Measurements from ENCODE around the gene WDR37. TPM values are rescaled to one million over a fixed set of nuclear protein-coding genes. Genes with fewer than 3 reads are reported as not detected.
A peak's percentile ranks its signal among the peaks of the same experiment; 100 is the strongest.

WDR37 gene
- total and polyA plus RNA-seq, 2 donors from 2014 or later = 6.0 to 23.5 TPM

DNA sequence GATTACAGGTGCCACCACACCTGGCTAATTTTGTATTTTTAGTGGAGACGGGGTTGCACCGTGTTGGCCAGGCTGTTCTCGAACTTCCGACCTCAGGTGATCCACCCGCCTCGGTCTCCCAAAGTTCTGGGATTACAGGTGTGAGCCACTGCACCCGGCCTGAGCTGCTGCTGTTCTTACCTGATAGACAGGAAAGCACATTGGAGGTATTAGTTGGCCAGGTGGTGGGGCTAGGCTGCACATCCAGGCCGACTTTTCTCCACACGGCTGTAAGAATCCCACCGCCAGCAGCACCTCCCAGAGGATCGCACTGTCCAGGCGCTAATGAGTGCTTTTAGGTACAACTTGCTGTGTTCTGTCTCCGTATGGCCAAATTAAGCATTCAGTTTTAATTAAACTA, 112.6 kb downstream of the WDR37 start:
- Histone ChIP-seq H3K9me3 (ENCODE audit: control insufficient read depth in 2 of 3, insufficient read depth in 1 of 3, low read length in 3 of 3) (no peaks in the 10 kb centered on the region), H3K9ac (ENCODE audit: low read length in 3 of 3) (no peak overlapping the region), H3K36me3 (ENCODE audit: control insufficient read depth in 2 of 3, insufficient read depth in 3 of 3, low read length in 3 of 3) (no peaks in the 10 kb centered on the region), H3K27ac (ENCODE audit: low read depth in 2 of 2, low read length in 2 of 2) (no peak overlapping the region), H3K27me3 (ENCODE audit: control insufficient read depth, insufficient read depth, low read length) (no peaks in the 10 kb centered on the region), H3K4me1 (ENCODE audit: control insufficient read depth in 2 of 3, insufficient read depth in 2 of 3, low read depth in 1 of 3, low read length in 3 of 3) (no peaks in the 10 kb centered on the region), H3K4me3 (ENCODE audit: low read length in 3 of 3) (no peak overlapping the region)
- DNase-seq (peak in 1 of 5 donors; percentile 15), FAIRE-seq (no peak)
- TF ChIP-seq, protein P1, sequence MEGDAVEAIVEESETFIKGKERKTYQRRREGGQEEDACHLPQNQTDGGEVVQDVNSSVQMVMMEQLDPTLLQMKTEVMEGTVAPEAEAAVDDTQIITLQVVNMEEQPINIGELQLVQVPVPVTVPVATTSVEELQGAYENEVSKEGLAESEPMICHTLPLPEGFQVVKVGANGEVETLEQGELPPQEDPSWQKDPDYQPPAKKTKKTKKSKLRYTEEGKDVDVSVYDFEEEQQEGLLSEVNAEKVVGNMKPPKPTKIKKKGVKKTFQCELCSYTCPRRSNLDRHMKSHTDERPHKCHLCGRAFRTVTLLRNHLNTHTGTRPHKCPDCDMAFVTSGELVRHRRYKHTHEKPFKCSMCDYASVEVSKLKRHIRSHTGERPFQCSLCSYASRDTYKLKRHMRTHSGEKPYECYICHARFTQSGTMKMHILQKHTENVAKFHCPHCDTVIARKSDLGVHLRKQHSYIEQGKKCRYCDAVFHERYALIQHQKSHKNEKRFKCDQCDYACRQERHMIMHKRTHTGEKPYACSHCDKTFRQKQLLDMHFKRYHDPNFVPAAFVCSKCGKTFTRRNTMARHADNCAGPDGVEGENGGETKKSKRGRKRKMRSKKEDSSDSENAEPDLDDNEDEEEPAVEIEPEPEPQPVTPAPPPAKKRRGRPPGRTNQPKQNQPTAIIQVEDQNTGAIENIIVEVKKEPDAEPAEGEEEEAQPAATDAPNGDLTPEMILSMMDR (IDR thresholded peaks at IDR 0.05; ENCODE audit: borderline replicate concordance, extremely low read depth, insufficient read depth) = no peak
- intact Hi-C loops (cut with DNase I) = no loop called here

GRCh38 chr10:1169186-1169885, 113.2 kb downstream of the WDR37 start:
- no peaks in the 10 kb centered on the region for H3K9me3 ChIP-seq (ENCODE audit: control insufficient read depth in 2 of 3, insufficient read depth in 1 of 3, low read length in 3 of 3)
- H3K36me3 ChIP-seq (ENCODE audit: control insufficient read depth in 2 of 3, insufficient read depth in 3 of 3, low read length in 3 of 3) = no peaks in the 10 kb centered on the region
- H3K27me3 ChIP-seq (ENCODE audit: control insufficient read depth, insufficient read depth, low read length) = no peaks in the 10 kb centered on the region
- TF ChIP-seq, protein P1 (IDR thresholded peaks at IDR 0.05; ENCODE audit: borderline replicate concordance, extremely low read depth, insufficient read depth) = no peak
- intact Hi-C loops (cut with DNase I) = no loop called here
- no peak overlapping the region for H3K4me3 ChIP-seq (ENCODE audit: low read length in 3 of 3)
- peak in 1 of 5 donors; percentile 28 for DNase-seq
- FAIRE-seq = no peak
- H3K27ac ChIP-seq (ENCODE audit: low read depth in 2 of 2, low read length in 2 of 2) = no peak overlapping the region
- no peak overlapping the region for H3K9ac ChIP-seq (ENCODE audit: low read length in 3 of 3)
- H3K4me1 ChIP-seq (ENCODE audit: control insufficient read depth in 2 of 3, insufficient read depth in 2 of 3, low read depth in 1 of 3, low read length in 3 of 3) = no peaks in the 10 kb centered on the region

DNA sequence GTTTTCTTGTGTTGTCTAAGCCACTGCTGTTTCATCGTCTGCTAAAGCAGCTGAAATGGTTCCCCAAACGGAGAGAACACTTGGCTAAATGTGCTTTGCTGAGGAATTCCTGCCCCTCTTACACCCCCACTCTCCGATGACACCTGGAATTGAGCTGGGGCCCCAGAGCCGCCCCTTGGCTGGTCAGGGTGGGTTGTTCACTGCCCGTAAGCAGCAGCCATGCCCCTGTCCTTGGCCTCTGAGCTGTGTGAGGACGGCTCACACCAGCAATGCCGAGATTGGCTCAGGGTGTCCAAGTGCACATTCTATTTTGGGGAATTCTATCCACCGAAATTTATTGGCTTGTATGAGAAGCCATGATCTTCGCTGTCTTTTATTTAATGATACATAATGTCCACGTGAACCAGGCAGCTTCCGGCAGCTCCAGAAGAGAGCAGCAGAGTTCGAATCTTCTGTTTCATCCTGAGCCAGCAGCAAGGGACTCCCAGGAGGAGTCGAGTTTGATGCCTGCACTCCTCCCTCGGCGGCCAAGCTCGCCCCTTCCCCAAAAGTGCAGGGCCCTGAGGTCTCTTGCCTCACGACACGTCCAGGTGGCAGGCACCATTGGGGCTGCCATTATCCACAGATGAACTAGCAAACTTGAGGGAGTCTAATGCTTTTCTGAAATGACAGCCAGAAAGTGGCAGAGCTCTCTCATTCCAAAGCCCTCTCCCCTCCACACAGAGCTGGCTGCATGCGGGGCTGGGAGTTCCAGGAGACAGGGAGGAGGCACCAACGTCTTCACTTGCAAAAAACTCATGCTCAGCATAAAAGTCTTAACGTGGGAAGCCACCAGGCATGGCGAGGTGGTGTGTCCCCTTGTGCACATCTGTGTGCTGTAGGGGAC, 114.0 kb downstream of the WDR37 start:
- no peak overlapping the region for H3K9ac ChIP-seq (ENCODE audit: low read length in 3 of 3)
- no peaks in the 10 kb centered on the region for H3K9me3 ChIP-seq (ENCODE audit: control insufficient read depth in 2 of 3, insufficient read depth in 1 of 3, low read length in 3 of 3)
- DNase-seq (peak in 1 of 5 donors; percentile 27), FAIRE-seq (no peak)
- no peaks in the 10 kb centered on the region for H3K4me1 ChIP-seq (ENCODE audit: control insufficient read depth in 2 of 3, insufficient read depth in 2 of 3, low read depth in 1 of 3, low read length in 3 of 3)
- intact Hi-C loops (cut with DNase I) = no loop called here
- H3K27me3 ChIP-seq (ENCODE audit: control insufficient read depth, insufficient read depth, low read length) = no peaks in the 10 kb centered on the region
- no peak overlapping the region for H3K4me3 ChIP-seq (ENCODE audit: low read length in 3 of 3)
- TF ChIP-seq, protein P1 (IDR thresholded peaks at IDR 0.05; ENCODE audit: borderline replicate concordance, extremely low read depth, insufficient read depth) = no peak
- no peaks in the 10 kb centered on the region for H3K36me3 ChIP-seq (ENCODE audit: control insufficient read depth in 2 of 3, insufficient read depth in 3 of 3, low read length in 3 of 3)
- H3K27ac ChIP-seq (ENCODE audit: low read depth in 2 of 2, low read length in 2 of 2) = no peak overlapping the region

Measured in kidney (tissue), 14 donors.